Lower leg skin (tissue), 4 donors: ENCODE measurements around the gene ANAPC1. TPM values are rescaled to one million over a fixed set of nuclear protein-coding genes. Genes with fewer than 3 reads are reported as not detected.
A peak's percentile ranks its signal among the peaks of the same experiment; 100 is the strongest.

Source experiments
- DNase-seq, 2 donors: peaks; one replicate each; pipeline ENCODE4 v3.0.0-alpha.2; 2019; ENCODE audit warnings: low spot score in 2 of 2
- H3K4me3 ChIP-seq: fragments of 200-600 bp; sonication (generic); 2 replicates; pipeline ENCODE4 v1.5.1; 2017; ENCODE audit warnings: mild to moderate bottlenecking, low read depth; ENCODE audit not compliant: poor library complexity, severe bottlenecking
- POLR2A ChIP-seq, 2 donors: fragments of 450-650 bp; IDR thresholded peaks; one replicate each; pipeline ENCODE4 v1.6.1; 2016 to 2017; ENCODE audit warnings: antibody characterized with exemption in 2 of 2, mild to moderate bottlenecking in 1 of 2, moderate library complexity in 1 of 2
- WGBS, 2 donors: methylation state at CpG; one replicate each; pipeline ENCODE4 v1.1.5; 2018; 5-methylcytosine and 5-hydroxymethylcytosine counted together
- intact Hi-C: fragments of 100-400 bp; cut with DNase I; formaldehyde crosslinking; loops from one replicate; pipeline ENCODE4 v1.15.0; 2023; ENCODE audit warnings: low total_unique reads
- total RNA-seq, 4 donors: library from RNA; depleted of rRNA; stranded (reverse); fragments of >200 nt; gene quantifications; one replicate each; pipeline ENCODE4 v1.1.0, GENCODE V29; 2016
- TF ChIP-seq, protein P1 (sequence below), 3 donors: fragments of 450-650 bp; IDR thresholded peaks; one replicate each; pipeline ENCODE4 v1.5.1; 2016; ENCODE audit warnings: antibody characterized with exemption in 3 of 3, mild to moderate bottlenecking in 3 of 3, moderate library complexity in 2 of 3

ANAPC1 gene
- total RNA-seq, 4 donors from 2014 or later = 35.8 to 48.2 (median 42.7) TPM

DNA sequence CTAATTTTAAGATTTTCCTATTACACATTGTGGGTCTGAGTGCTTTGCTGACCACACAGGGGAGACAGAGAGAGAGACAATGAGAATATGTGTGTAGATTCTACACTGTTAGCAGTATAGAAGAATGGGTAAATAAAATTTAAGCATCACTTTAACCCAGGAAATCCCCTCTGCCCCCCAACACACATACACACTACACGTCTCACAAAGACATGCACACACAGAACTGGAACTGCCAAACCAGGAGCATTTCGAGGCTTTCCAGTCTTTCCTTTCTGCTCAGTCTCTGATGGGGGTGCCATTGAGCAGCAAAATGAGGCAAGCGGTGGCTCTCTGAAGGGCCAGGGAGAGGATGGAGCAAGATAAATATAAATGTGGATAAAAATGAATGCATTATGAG, 16.9 kb upstream of the ANAPC1 start:
- TF ChIP-seq, protein P1, sequence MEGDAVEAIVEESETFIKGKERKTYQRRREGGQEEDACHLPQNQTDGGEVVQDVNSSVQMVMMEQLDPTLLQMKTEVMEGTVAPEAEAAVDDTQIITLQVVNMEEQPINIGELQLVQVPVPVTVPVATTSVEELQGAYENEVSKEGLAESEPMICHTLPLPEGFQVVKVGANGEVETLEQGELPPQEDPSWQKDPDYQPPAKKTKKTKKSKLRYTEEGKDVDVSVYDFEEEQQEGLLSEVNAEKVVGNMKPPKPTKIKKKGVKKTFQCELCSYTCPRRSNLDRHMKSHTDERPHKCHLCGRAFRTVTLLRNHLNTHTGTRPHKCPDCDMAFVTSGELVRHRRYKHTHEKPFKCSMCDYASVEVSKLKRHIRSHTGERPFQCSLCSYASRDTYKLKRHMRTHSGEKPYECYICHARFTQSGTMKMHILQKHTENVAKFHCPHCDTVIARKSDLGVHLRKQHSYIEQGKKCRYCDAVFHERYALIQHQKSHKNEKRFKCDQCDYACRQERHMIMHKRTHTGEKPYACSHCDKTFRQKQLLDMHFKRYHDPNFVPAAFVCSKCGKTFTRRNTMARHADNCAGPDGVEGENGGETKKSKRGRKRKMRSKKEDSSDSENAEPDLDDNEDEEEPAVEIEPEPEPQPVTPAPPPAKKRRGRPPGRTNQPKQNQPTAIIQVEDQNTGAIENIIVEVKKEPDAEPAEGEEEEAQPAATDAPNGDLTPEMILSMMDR (IDR thresholded peaks at IDR 0.05) = no peak
- TF ChIP-seq POLR2A (IDR thresholded peaks at IDR 0.05) = no peak
- 28 to 50% methylated on average over 3 of the region's 3 CpGs for whole genome bisulfite sequencing, 2 donors
- peak in 1 of 2 donors; percentile 82 for DNase-seq
- intact Hi-C loops = no loop called here
- H3K4me3 ChIP-seq = no peak overlapping the region

DNA sequence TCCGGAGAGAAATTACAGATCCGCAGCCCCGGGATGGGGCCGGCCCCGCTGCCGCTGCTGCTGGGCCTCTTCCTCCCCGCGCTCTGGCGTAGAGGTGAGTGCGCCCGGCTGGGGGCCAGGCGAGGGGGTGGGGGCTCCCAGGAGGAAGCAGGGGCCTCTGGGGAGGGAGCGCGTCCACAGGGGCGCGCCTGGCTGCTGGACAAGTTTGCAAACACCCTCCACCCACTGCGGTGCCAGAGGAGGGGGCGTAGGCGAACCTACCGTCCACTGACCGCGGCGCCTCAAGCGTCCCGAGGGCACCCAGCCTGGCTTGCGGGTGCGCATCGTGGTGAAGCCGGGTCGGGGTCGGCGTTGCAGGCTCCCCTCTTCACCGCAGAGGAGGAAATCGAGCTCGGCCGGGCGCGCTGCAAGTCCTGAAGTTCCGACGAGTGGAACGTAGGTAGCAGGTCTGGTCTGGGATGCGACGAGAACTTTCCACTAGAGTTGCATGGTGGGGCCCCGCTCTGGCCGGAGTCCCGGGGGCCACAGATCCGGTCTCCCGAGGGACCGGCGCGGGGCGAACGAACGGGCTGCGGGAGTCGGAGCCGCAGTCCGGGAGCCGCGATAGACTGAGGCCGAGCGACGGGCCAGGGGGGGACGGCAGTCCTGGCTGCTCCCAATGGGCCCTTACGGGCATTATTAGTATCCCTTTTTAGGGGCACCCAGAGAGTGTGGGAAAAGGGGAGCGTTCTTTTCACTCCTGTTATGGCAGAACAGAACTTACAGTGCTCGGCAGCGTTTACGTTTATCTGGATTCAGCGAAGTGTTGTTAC, 14.9 kb upstream of the ANAPC1 start:
- WGBS, 2 donors = 0 to 1% methylated on average over 32 to 51 of the region's 70 CpGs
- intact Hi-C loops = loop anchor here (5.0 kb wide), 1 partner anchor 148 kb away; no protein-coding TSS in a partner anchor
- no peak for TF ChIP-seq POLR2A (IDR thresholded peaks at IDR 0.05)
- TF ChIP-seq, protein P1 (IDR thresholded peaks at IDR 0.05) = no peak
- H3K4me3 ChIP-seq = peak overlapping the region; percentile 75
- peak in 1 of 2 donors; percentile 91 for DNase-seq

DNA sequence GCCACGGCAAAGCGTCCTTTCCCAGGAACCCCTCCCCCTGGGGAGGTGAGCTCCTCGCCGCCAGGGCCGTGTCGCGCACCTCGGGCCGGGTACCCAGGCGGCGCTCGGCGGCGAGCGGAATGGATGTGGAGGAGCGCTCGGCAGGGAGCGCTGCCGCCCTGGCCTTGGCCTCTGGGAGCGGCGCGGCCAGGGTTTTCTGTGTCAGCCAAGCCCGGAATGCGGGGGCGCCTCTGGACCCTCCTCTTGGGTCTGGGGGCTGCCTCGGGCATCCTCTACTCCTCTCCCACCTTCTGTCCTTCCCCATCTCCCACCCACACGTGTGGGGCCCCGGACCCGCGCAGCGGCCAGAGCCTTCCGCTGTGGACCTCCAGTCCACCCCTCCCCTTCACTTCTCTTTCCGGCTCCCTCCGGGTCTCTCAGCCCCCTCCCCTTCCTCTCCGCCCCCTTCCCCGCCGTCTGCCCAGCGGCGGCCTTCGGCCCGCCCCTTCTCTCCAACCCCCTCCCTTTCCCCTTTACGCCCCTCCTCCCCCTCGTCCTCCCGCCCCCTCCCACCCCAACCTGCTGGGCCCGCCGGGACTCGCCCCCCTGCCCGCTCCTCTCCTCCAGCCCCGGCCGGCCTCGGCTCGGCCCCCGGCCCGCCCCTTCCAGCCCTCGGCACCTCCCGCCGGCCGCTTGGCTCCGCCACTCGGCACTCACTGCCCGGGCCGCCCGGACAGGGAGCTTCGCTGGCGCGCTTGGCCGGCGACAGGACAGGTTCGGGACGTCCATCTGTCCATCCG, 14.1 kb upstream of the ANAPC1 start, which contains the start of gene MERTK:
MERTK (plus strand) TSS at position 684 of the 779 bp plus-strand sequence. CDS start 129 bp downstream, outside the sequence.
- intact Hi-C loops = loop anchor here (5.0 kb wide), 1 partner anchor 149 kb away; no protein-coding TSS in a partner anchor
- TF ChIP-seq, protein P1 (IDR thresholded peaks at IDR 0.05) = peak in 1 of 3 donors; percentile 70
- no peak for TF ChIP-seq POLR2A (IDR thresholded peaks at IDR 0.05)
- 0 to 1% methylated on average over 39 to 40 of the region's 71 CpGs for WGBS, 2 donors
- DNase-seq = peak; percentile 76 to 97
- H3K4me3 ChIP-seq = peak within 1 kb of the TSS; percentile 75

DNA sequence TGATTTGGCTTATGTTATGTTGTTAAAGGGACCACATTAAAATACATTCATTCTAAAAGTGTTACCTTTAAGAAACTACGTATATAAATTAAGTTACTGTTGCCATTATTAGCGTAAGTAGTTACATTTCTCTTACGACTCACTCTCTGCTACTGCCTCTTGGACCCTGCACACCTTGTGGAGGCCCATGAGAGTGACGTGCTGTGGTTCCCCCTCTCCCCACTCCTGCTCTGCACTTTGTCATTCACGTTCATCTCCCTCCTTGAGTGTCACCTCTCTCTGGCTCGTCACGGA, 13.6 kb upstream of the ANAPC1 start:
- peak overlapping the region; percentile 75 for H3K4me3 ChIP-seq
- intact Hi-C loops = loop anchor here (5.0 kb wide), 1 partner anchor 150 kb away; no protein-coding TSS in a partner anchor
- no peak for DNase-seq
- no peak for TF ChIP-seq POLR2A (IDR thresholded peaks at IDR 0.05)
- TF ChIP-seq, protein P1 (IDR thresholded peaks at IDR 0.05) = no peak
- 8 to 10% methylated on average over 7 of the region's 7 CpGs for WGBS, 2 donors

DNA sequence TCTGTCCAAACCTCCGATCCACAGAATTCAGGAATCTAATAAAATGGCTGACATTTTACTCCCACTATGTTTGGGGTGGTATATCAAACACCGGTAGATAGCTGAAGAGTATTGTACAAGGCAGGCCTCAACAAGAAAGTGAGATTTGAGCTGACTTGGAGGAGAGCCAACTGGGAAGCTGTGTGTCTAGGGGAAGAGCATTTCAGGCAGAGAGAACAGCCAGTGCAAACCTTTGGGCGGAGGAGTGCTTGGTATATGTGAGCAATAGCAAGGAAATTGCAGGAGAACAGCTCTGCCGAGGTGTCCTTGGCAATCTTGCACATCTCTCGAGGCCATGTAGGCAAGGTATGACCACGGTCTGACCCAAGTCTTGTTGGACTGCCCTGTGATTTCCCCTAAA, 12.6 kb upstream of the ANAPC1 start:
- H3K4me3 ChIP-seq = no peak overlapping the region
- intact Hi-C loops = loop anchor here (5.0 kb wide), 1 partner anchor 151 kb away; no protein-coding TSS in a partner anchor
- 60 to 62% methylated on average over 6 of the region's 6 CpGs for WGBS, 2 donors
- TF ChIP-seq, protein P1 (IDR thresholded peaks at IDR 0.05) = no peak
- TF ChIP-seq POLR2A (IDR thresholded peaks at IDR 0.05) = no peak
- no peak for DNase-seq
